Keratinocyte (primary cell): ENCODE measurements around the gene MAJIN.

Source experiments
- EZH2 ChIP-seq: IDR thresholded peaks from one replicate; pipeline ENCODE4 v1.6.1; 2012; ENCODE audit warnings: inconsistent platforms, mild to moderate bottlenecking, low read length, moderate library complexity
- TF ChIP-seq, protein P1 (sequence below), 3 experiments: IDR thresholded peaks in 1 of 3; conservative IDR thresholded peaks in 1 of 3; optimal IDR thresholded peaks in 1 of 3; 2 replicates in 2 of 3; 3 replicates in 1 of 3; pipeline versions ENCODE3 to v1.5.1; 2011; ENCODE audit warnings: low read length in 3 of 3, mild to moderate bottlenecking in 3 of 3, moderate library complexity in 2 of 3, control low read depth in 1 of 3, inconsistent platforms in 1 of 3; ENCODE audit not compliant: insufficient read depth in 2 of 3; ENCODE audit errors: extremely low read depth in 1 of 3

DNA sequence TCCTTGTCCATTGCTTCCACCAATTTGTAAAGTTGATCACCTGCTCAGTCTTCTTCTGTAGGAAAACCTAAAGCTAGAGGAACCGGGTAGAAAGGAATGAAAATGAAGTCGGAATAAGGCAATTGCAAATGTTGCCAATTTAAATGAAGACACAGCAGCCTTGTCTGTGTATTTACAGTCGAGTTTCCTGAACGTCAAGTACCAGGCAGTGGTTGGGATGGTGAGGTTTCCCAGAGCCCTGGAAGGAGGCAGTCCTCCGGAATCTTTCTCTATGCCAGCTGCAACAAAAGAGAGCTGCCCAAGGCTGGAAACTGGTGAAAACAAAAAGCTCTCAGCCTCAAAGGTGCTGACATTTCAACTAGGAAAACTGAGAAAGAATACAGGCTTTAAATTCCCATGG lies 17.7 kb downstream of the MAJIN start:
- TF ChIP-seq, protein P1, sequence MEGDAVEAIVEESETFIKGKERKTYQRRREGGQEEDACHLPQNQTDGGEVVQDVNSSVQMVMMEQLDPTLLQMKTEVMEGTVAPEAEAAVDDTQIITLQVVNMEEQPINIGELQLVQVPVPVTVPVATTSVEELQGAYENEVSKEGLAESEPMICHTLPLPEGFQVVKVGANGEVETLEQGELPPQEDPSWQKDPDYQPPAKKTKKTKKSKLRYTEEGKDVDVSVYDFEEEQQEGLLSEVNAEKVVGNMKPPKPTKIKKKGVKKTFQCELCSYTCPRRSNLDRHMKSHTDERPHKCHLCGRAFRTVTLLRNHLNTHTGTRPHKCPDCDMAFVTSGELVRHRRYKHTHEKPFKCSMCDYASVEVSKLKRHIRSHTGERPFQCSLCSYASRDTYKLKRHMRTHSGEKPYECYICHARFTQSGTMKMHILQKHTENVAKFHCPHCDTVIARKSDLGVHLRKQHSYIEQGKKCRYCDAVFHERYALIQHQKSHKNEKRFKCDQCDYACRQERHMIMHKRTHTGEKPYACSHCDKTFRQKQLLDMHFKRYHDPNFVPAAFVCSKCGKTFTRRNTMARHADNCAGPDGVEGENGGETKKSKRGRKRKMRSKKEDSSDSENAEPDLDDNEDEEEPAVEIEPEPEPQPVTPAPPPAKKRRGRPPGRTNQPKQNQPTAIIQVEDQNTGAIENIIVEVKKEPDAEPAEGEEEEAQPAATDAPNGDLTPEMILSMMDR (optimal IDR thresholded peaks at IDR 0.05 in 1 of 3, IDR thresholded peaks at IDR 0.05 in 1 of 3, conservative IDR thresholded peaks at IDR 0.05 in 1 of 3; ENCODE audit: extremely low read depth in 1 of 3, insufficient read depth in 2 of 3, low read length in 3 of 3), result no peak
- no peak for TF ChIP-seq EZH2
